Fibroblast of skin of left biceps (primary cell): ENCODE measurements around the gene KRT71.
"Not testable (repeated sequence)": the region's sequence is repeated elsewhere in the genome, so short reads cannot be mapped to it uniquely, and the experiment has no call there.

Experiments used
- DNase-seq, 2 experiments: peaks; one replicate each; pipeline ENCODE4 v3.0.0-alpha.2; 2013; ENCODE audit warnings: low read depth in 2 of 2

The KRT71 gene

GRCh38 chr12:52552681-52553195 lies at the start of gene KRT71:
Gene KRT71 (minus strand): TSS chr12:52553145. CDS start chr12:52553077, 68 bp downstream.
- DNase-seq: no peak

- DNase-seq: no peak
Measured at GRCh38 chr12:52602552-52602951, 49.6 kb upstream of the KRT71 start.

DNA sequence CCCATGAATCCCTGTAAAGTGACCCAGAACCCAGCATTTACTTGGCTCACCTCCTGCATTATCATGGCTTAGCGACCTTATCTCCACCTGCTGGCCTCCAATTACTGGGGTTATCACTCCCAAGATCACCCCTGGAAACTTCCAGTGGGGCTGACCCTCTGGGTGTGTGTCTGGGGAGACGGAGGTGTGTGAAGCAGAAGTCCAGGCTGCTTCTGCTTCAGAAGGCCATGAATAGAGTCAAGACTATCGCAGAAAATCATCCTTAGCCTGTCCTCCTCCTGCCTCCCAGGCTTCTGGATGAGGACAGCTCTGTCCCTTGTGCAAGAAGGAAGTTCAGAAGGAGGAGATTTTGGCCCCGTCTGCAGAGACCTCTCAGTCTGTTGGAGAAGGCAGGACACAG lies 48.7 kb upstream of the KRT71 start:
- DNase-seq: no peak

DNA sequence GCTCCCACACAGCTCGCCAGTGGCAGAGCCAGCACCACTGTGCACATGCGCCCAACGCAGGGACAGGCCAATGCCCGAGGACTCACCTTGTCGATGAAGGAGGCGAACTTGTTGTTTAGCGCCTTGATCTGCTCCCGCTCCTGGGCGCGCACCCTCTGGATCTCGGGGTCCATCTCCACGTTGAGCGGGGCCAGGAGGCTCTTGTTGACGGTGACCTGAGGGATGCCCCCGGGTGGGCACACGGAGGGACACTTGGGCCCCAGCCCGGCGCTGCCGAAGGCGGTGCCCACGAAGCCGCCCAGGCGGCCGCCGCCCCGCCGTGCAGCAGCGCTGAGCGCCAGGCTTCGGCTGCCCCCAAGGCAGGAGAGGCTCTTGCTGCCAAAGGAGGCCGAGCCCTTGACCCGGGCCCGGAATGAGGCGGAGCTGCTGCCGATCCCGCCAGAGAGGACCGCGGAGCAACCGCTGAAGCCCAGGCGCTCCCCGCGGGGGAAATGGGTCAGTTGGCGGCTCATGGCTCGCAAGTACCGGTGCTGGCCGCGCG lies 48.1 kb upstream of the KRT71 start, which contains the start of gene KRT72:
Gene KRT72 (minus strand): TSS at position 523 of the 541 bp plus-strand sequence. CDS start 11 bp downstream, at position 512.
- DNase-seq: no peak

- DNase-seq: no peak
Measured at GRCh38 chr12:52600475-52600874, 47.5 kb upstream of the KRT71 start.

- DNase-seq: no peak
Measured at GRCh38 chr12:52600071-52600470, 47.1 kb upstream of the KRT71 start.

DNA sequence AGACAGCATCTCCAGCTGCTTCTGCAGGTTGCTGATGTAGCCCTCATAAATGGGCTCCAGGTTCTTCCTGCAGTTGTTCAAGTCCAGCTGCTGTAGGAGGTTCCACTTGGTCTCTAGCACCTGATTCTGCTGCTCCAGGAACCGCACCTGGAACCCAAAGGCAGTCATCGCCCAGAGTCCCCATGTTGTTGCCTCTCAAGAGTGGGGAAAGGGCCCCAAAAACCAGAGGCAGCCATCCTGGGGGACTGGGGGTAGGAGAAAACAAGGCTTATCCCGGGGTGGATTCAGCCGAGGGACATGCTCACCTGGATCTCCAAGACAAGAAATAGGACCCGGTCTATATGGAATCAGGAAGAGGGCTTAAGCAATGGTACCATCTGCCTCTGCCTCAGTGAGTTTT lies 46.0 kb upstream of the KRT71 start:
- no peak for DNase-seq

- DNase-seq: not testable (repeated sequence)
Measured at GRCh38 chr12:52594237-52594636, 41.3 kb upstream of the KRT71 start.

GRCh38 chr12:52591521-52591920 lies 38.6 kb upstream of the KRT71 start:
- DNase-seq: no peak

- no peak for DNase-seq
Measured at GRCh38 chr12:52590021-52590420, 37.1 kb upstream of the KRT71 start.

DNA sequence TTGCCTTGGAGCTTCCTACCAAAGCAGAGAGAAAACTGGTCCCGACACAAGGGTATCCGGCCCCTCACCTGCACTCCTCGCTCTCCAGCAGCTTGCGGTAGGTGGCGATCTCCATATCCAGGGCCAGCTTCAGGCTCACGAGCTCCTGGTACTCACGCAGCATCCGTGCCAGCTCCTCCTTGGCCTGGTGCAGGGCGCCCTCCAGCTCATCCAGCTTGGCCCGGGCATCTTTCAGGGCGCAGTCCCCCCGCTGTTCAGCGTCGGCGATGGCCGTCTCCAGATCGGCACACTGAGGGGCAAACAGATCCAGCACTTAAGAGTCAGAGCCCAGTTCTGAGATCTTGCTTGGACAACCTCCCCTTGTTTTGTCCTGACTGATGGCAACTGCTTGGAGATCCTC lies 34.6 kb upstream of the KRT71 start:
- DNase-seq: no peak

DNA sequence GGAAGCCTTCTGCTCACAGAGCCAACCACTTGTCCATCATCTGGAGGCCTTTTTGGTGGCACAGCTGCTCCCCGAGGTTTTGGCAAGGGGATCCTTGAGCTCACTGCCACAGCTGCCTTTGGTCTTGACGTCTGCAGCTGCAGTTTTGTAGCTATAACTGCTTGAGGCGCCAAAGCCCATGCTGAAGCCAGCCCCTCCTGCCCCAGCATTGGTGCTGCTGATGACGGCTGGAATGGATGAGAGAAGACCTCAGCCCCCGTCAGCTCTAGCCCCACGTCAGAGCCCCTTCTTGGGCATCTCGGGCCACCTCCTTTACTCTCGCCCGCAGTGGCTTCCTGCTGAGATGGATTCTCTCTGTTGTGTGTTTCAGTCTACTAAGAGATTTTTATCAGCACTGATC lies 33.0 kb upstream of the KRT71 start:
- DNase-seq: no peak

DNA sequence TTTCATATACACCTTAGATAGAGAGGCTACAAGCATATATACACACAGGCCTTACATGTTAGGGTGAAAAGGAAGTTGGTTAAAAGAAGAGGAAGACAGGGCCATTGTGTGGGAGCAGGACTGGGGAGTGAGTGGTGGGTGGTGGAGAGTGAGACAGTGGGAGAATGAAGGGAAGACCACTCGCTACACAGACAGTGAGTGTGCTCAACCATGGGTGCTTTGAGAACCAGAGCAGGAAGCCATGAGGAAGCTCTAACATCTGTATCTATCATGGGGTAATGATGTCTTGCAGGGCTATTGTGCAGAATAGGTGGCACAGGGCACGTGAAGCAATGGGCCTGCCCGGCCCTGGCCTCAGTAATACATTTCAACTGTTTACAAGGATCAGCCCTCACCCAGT lies 32.1 kb upstream of the KRT71 start:
- no peak for DNase-seq

DNA sequence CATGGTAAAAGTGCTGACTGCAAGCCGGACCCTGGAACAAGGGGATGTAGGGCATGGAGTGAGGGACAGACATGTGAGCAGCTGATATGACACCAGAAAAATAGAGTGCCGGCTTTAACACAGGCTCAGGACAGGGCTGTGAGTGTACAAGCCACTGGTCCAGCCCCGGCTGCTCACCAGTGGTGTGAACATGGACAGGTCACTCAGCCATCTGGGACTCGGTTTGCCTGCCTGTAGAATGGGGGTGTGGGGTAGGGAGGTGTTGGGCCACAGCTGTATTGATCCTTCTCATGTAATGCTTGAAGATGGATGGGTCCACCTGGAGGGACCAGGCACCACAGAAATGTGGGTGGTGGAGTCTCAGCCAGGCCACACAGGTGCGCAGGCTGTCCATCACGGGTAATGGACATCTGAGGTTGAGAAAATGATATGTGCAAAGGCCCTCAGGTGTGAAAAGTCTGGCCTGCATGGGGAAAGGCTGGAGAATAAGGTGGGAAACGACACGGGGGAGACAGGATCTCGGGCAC lies 31.3 kb upstream of the KRT71 start:
- DNase-seq: no peak

DNA sequence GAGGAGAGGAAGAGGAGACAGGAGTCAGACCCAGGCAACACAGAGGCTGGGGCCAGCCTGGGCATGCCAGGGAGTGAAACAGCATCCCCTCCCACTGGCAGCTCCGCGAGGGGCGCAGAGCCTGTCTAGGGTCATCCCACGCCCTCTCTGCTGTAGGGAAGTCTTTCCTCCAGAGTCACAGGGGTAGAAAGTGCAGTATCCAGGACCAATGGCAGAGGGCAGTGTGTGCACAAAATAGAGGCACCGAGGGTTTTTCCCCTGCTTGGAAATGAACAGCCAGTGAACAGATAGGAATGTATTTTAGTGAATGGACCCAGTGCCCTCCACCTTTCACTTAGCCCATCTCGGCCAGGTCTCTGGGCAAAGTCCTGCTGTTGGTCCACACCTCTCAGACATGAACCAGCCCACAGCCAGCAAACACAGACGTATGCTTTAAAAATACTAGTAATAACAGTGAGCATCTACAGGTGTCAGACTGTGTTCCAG lies 30.1 kb upstream of the KRT71 start:
- DNase-seq: peak; percentile 5 to 10

DNA sequence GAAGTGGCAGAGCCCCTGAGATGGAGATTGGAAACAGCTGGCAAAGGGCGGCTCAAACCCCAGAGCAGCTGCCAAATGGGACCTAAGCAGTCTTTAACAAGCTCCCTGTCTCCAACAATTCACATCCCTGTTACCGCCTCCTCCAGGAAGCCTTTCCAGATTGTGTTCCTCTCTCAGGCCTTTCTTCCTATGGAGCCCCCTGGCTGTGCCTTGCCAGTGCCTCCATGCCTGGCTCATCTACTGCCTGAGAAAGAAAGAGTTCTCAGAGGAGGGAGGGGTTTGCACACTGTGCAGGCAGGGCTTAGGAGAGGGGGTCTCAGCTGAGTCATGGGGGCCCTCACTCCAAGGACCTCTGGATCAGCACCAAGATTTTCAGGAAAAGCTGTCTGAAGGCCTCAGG lies 29.5 kb upstream of the KRT71 start:
- no peak for DNase-seq

DNA sequence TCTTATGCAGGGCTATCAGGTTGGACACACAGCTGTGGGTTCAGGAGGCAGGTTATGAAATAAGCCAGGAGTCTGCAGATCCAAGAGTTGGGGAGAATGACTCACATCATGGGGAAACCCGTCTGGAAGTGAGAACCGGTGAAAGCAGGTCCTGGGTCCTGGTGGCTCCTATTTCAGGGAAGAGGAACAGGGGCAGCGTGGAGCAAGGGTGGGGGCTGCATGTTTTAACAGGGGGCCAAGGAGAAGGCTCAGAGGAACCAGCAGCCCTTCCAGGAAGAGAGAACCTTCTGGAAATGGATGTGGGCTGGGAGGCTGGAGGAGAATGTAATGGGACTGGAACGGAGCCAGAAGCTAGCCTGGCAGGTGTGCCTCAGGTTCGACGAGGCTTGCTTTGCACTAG lies 28.5 kb upstream of the KRT71 start:
- no peak for DNase-seq

GRCh38 chr12:52581066-52581465 lies 28.1 kb upstream of the KRT71 start:
- DNase-seq: no peak

DNA sequence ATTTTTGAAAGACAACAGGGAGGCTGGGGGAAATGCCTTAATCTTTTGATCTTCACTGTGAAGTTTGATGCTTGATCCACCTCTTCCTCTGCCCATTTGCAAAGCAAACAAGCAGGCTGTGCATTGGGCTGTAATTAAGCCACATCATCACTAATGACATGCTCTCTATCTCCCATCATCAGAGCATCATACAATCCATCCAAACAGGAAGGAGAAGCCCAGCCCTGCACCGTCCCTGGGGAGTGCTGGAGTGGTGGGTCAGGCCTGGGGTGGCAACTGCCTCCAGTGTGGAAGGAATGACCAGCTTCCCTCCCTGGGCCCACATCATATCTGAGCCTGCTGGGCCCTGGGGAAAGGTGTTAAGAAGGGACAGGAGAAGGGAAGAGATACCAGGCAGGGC lies 27.6 kb upstream of the KRT71 start:
- DNase-seq: no peak

DNA sequence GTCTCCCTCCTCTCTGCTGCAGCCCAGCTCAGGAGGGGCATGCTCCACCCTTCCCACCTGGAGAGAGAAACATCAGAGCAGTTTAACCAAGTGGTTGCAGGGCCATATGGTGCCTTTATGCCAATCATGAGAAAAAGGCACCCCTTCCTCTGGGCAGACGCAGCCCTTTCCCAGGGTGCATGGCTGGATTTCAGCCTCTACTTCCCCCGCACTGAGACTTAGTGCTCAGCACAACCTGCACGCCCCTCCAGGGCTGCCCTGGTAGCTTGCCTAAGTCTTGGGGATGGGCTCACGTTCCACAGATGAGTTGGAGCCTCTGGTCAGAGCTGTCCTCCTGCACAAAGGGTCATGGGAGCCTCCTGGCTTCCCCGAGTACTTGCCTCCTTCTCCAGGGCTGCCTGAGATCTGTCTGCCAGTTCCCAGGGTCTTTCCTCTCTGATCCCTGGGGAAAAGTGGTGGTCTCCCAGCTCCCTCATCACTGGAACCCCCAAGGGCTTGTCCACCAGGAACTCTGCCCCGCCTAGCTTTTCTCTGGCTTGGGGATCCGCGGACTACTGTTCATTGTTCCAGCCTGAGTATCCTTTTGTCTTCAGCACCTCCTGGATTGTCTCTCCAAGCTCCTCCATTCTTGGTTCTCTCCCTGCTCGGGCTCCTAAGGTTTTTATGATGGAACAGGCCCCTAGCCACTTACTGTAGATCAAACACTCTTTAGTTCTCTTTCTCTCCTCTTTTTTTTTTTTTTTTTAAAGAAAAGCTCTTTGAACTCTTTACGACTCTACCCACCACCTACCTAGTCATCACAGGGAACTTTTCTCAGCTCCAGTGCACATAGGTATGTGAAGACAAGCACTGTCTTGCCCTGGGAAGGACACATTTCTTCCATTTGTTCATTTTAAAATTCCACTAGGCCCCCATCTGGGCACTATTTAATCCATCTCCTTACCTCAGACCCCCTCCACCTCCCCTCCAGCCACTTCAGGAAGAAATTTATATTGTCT lies 26.8 kb upstream of the KRT71 start:
- no peak for DNase-seq

GRCh38 chr12:52578469-52578868 lies 25.5 kb upstream of the KRT71 start:
- DNase-seq: no peak

DNA sequence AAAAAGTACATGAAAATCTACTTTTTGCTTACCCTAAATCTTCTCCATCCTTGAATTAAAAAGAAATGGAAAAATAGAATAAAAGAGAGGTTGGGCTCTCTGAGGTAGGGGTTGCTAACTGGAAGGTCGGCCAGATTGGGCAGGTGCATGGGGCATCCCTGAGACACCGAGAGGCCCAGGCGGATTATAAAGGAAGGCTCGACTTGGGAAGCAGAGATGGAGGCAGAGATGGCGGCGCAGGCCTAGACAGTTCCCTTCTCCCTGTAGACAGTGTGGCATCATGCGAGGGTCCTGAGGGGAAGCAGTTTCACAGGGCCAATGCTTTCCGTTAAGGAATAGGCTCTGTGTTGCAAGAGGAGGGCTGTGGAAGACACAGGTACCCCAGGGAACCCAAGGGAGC lies 24.4 kb upstream of the KRT71 start:
- no peak for DNase-seq

DNA sequence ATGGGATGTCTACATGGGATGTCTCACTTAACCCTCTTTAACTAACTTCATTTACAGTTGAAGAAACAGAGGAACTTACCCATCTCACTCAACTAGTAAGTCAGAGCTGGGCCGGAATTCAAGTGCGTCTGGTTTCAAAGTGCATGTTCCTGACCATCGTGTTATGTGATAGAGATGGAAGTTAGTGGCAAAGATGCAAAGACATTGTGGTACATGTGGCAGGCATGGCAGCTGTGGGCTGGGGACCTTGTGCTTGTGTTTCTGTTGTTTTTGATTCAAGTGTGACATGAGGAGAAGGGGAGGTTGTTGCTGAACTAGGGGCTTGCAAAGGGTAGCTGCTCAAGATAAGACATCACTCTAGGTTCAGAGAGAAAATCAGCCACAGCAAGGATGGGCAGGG lies 23.0 kb upstream of the KRT71 start:
- DNase-seq: no peak
